ENCODE results near the gene EGR4. TPM values are rescaled to one million over a fixed set of nuclear protein-coding genes. Genes with fewer than 3 reads are reported as not detected.

The EGR4 gene
- total RNA-seq: not detected in 2 replicates

GRCh38 chr2:73293534-73294171 is at the start of gene EGR4:
Gene EGR4, minus strand, starts transcription at chr2:73293548. Its CDS starts 231 bp downstream, at chr2:73293317.

GRCh38 chr2:73284296-73285158 is 8.8 kb downstream of the EGR4 start, which contains the start of gene FBXO41:
Gene FBXO41, minus strand, starts transcription at chr2:73284478. Its CDS starts 14,848 bp downstream, at chr2:73269630.

Other genes with a start within 250 kb of the EGR4 start
- 9.4 and 10.1 TPM in 2 replicates for gene SFXN5, start 221.8 kb downstream of the EGR4 start, total RNA-seq
- 33.0 and 41.7 TPM in 2 replicates for gene RAB11FIP5, start 180.6 kb downstream of the EGR4 start, total RNA-seq
- gene NOTO, start 91.0 kb downstream of the EGR4 start, total RNA-seq: not detected in 2 replicates
- gene SMYD5, start 79.3 kb downstream of the EGR4 start, total RNA-seq: 13.5 and 23.4 TPM in 2 replicates
- gene PRADC1, start 60.3 kb downstream of the EGR4 start, total RNA-seq: 11.8 and 46.8 TPM in 2 replicates
- gene CCT7, start 59.2 kb downstream of the EGR4 start, total RNA-seq: 304 and 651 TPM in 2 replicates
- 0.38 and 1.1 TPM in 2 replicates for gene FBXO41, start 9.1 kb downstream of the EGR4 start, total RNA-seq
- 9.0 and 14.4 TPM in 2 replicates for gene ALMS1, start 92.3 kb upstream of the EGR4 start, total RNA-seq